SK-N-SH (cell line): ENCODE measurements around the gene ZNF22.

Experiments used
- CTCF ChIP-seq: fragments of 200-600 bp; sonication (generic); IDR thresholded peaks from 2 replicates; pipeline ENCODE4 v1.6.1; 2017; ENCODE audit warnings: antibody characterized with exemption, mild to moderate bottlenecking, moderate library complexity
- JUND ChIP-seq: IDR thresholded peaks from 2 replicates; pipeline ENCODE4 v1.4.0; 2012
- POLR2AphosphoS5 ChIP-seq: IDR thresholded peaks from 2 replicates; pipeline ENCODE4 v1.6.1; 2012; ENCODE audit warnings: low read depth, low read length

GRCh38 chr10:45001381-45002148, 842 bp downstream of the ZNF22 start:
- no peak for TF ChIP-seq POLR2AphosphoS5
- TF ChIP-seq CTCF, result peak; percentile 33; the same call in 1 of the 2 replicates
- TF ChIP-seq JUND, result 0 out of 2 replicates have a peak, but pooled peaks have one; percentile 11
